ENCODE data around the gene MGLL.
A peak's percentile ranks its signal among the peaks of the same experiment; 100 is the strongest.

The MGLL gene

GRCh38 chr3:127822041-127822681, at the start of gene MGLL:
Gene MGLL, minus strand, starts transcription at chr3:127822515. Its CDS starts 197 bp downstream, at chr3:127822318.
- Mint-ChIP-seq H3K27ac (no peak within 1 kb of the TSS), H3K4me1 (peaks cover 15% of the 10 kb centered on the region), H3K4me3 (peak within 1 kb of the TSS; percentile 80), H3K36me3 (ENCODE audit: low read depth) (no peaks in the 10 kb centered on the region), H3K27me3 (peaks cover 60% of the 10 kb centered on the region), H3K9me3 (peaks cover 9% of the 10 kb centered on the region)
- ATAC-seq (no peak), DNase-seq (no peak)

- Mint-ChIP-seq H3K9me3 (no peaks in the 10 kb centered on the region), H3K36me3 (ENCODE audit: low read depth) (no peaks in the 10 kb centered on the region), H3K4me1 (peaks cover 28% of the 10 kb centered on the region), H3K4me3 (no peak overlapping the region), H3K27me3 (peaks cover 5% of the 10 kb centered on the region), H3K27ac (no peak overlapping the region)
- DNase-seq (no peak), ATAC-seq (no peak)
These were observed 47.8 kb upstream of the MGLL start for GRCh38 chr3:127870156-127870555.

- no peak overlapping the region for H3K27ac Mint-ChIP-seq
- DNase-seq: no peak
These were observed 45.7 kb upstream of the MGLL start for GRCh38 chr3:127867986-127868385.

GRCh38 chr3:127867412-127867811, 45.1 kb upstream of the MGLL start:
- no peak overlapping the region for H3K4me3 Mint-ChIP-seq
- no peaks in the 10 kb centered on the region for H3K36me3 Mint-ChIP-seq (ENCODE audit: low read depth)
- H3K27me3 Mint-ChIP-seq: peaks cover 5% of the 10 kb centered on the region
- H3K4me1 Mint-ChIP-seq: peaks cover 28% of the 10 kb centered on the region
- H3K9me3 Mint-ChIP-seq: no peaks in the 10 kb centered on the region
- DNase-seq: no peak
- ATAC-seq: no peak
- no peak overlapping the region for H3K27ac Mint-ChIP-seq

More at GRCh38 chr3:127867986-127868385, 45.7 kb upstream of the MGLL start:
- H3K9me3 Mint-ChIP-seq: no peaks in the 10 kb centered on the region
- H3K27me3 Mint-ChIP-seq: peaks cover 5% of the 10 kb centered on the region
- no peaks in the 10 kb centered on the region for H3K36me3 Mint-ChIP-seq (ENCODE audit: low read depth)
- H3K4me1 Mint-ChIP-seq: peaks cover 28% of the 10 kb centered on the region
- H3K4me3 Mint-ChIP-seq: no peak overlapping the region
- no peak for ATAC-seq

GRCh38 chr3:127865941-127866340, 43.6 kb upstream of the MGLL start:
- no peaks in the 10 kb centered on the region for H3K9me3 Mint-ChIP-seq
- ATAC-seq (peak; percentile 99), DNase-seq (peak; percentile 26)

GRCh38 chr3:127860211-127860696, 37.9 kb upstream of the MGLL start:
- H3K4me1 Mint-ChIP-seq: peaks cover 2% of the 10 kb centered on the region
- ATAC-seq (no peak), DNase-seq (no peak)
- no peak overlapping the region for H3K27ac Mint-ChIP-seq
- H3K27me3 Mint-ChIP-seq: peaks cover under 1% of the 10 kb centered on the region
- H3K4me3 Mint-ChIP-seq: no peak overlapping the region
- H3K36me3 Mint-ChIP-seq (ENCODE audit: low read depth): no peaks in the 10 kb centered on the region
- H3K9me3 Mint-ChIP-seq: no peaks in the 10 kb centered on the region

More at GRCh38 chr3:127865941-127866340, 43.6 kb upstream of the MGLL start:
- Mint-ChIP-seq H3K4me1 (peaks cover 28% of the 10 kb centered on the region), H3K4me3 (no peak overlapping the region), H3K27ac (peak overlapping the region; percentile 74), H3K27me3 (peaks cover 5% of the 10 kb centered on the region), H3K36me3 (ENCODE audit: low read depth) (no peaks in the 10 kb centered on the region)

- no peak overlapping the region for H3K4me3 Mint-ChIP-seq
- H3K9me3 Mint-ChIP-seq: no peaks in the 10 kb centered on the region
- H3K27me3 Mint-ChIP-seq: peaks cover 1% of the 10 kb centered on the region
- peaks cover 2% of the 10 kb centered on the region for H3K4me1 Mint-ChIP-seq
- no peak overlapping the region for H3K27ac Mint-ChIP-seq
- H3K36me3 Mint-ChIP-seq (ENCODE audit: low read depth): no peaks in the 10 kb centered on the region
- DNase-seq: no peak
- ATAC-seq: no peak
These were observed 37.4 kb upstream of the MGLL start for GRCh38 chr3:127859730-127860129.

GRCh38 chr3:127858937-127859336, 36.6 kb upstream of the MGLL start:
- H3K4me3 Mint-ChIP-seq: no peak overlapping the region
- H3K4me1 Mint-ChIP-seq: peaks cover 2% of the 10 kb centered on the region
- H3K27ac Mint-ChIP-seq: no peak overlapping the region
- H3K9me3 Mint-ChIP-seq: no peaks in the 10 kb centered on the region
- no peaks in the 10 kb centered on the region for H3K36me3 Mint-ChIP-seq (ENCODE audit: low read depth)
- DNase-seq (no peak), ATAC-seq (no peak)
- peaks cover 1% of the 10 kb centered on the region for H3K27me3 Mint-ChIP-seq

GRCh38 chr3:127858521-127858920, 36.2 kb upstream of the MGLL start:
- Mint-ChIP-seq H3K4me3 (no peak overlapping the region), H3K27ac (no peak overlapping the region), H3K27me3 (peaks cover 1% of the 10 kb centered on the region), H3K4me1 (peaks cover 2% of the 10 kb centered on the region), H3K36me3 (ENCODE audit: low read depth) (no peaks in the 10 kb centered on the region), H3K9me3 (no peaks in the 10 kb centered on the region)
- ATAC-seq (no peak), DNase-seq (no peak)

- no peak for DNase-seq
These were observed 35.0 kb upstream of the MGLL start for GRCh38 chr3:127857333-127857732.

GRCh38 chr3:127856801-127857200, 34.5 kb upstream of the MGLL start:
- ATAC-seq: no peak
- no peak overlapping the region for H3K27ac Mint-ChIP-seq
- H3K4me1 Mint-ChIP-seq: peaks cover 2% of the 10 kb centered on the region
- peaks cover 1% of the 10 kb centered on the region for H3K27me3 Mint-ChIP-seq
- H3K4me3 Mint-ChIP-seq: no peak overlapping the region
- no peaks in the 10 kb centered on the region for H3K36me3 Mint-ChIP-seq (ENCODE audit: low read depth)
- no peak for DNase-seq
- H3K9me3 Mint-ChIP-seq: no peaks in the 10 kb centered on the region

More at GRCh38 chr3:127857333-127857732, 35.0 kb upstream of the MGLL start:
- no peak overlapping the region for H3K4me3 Mint-ChIP-seq
- peaks cover 2% of the 10 kb centered on the region for H3K4me1 Mint-ChIP-seq
- H3K27ac Mint-ChIP-seq: no peak overlapping the region
- H3K36me3 Mint-ChIP-seq (ENCODE audit: low read depth): no peaks in the 10 kb centered on the region
- peaks cover 1% of the 10 kb centered on the region for H3K27me3 Mint-ChIP-seq
- H3K9me3 Mint-ChIP-seq: no peaks in the 10 kb centered on the region
- no peak for ATAC-seq

- no peak overlapping the region for H3K27ac Mint-ChIP-seq
- peaks cover 2% of the 10 kb centered on the region for H3K4me1 Mint-ChIP-seq
- peaks cover 1% of the 10 kb centered on the region for H3K27me3 Mint-ChIP-seq
- no peak overlapping the region for H3K4me3 Mint-ChIP-seq
- H3K36me3 Mint-ChIP-seq (ENCODE audit: low read depth): no peaks in the 10 kb centered on the region
- ATAC-seq: no peak
- no peak for DNase-seq
- no peaks in the 10 kb centered on the region for H3K9me3 Mint-ChIP-seq
These were observed 32.9 kb upstream of the MGLL start for GRCh38 chr3:127855246-127855645.

- no peaks in the 10 kb centered on the region for H3K9me3 Mint-ChIP-seq
- DNase-seq (no peak), ATAC-seq (no peak)
- no peak overlapping the region for H3K4me3 Mint-ChIP-seq
- H3K4me1 Mint-ChIP-seq: peaks cover 2% of the 10 kb centered on the region
- H3K36me3 Mint-ChIP-seq (ENCODE audit: low read depth): no peaks in the 10 kb centered on the region
- no peak overlapping the region for H3K27ac Mint-ChIP-seq
- H3K27me3 Mint-ChIP-seq: peaks cover 1% of the 10 kb centered on the region
These were observed 31.4 kb upstream of the MGLL start for GRCh38 chr3:127853681-127854080.

- Mint-ChIP-seq H3K27me3 (peaks cover 3% of the 10 kb centered on the region), H3K27ac (no peak overlapping the region), H3K4me1 (peaks cover 2% of the 10 kb centered on the region), H3K4me3 (no peak overlapping the region), H3K36me3 (ENCODE audit: low read depth) (no peaks in the 10 kb centered on the region), H3K9me3 (no peaks in the 10 kb centered on the region)
- no peak for DNase-seq
- no peak for ATAC-seq
These were observed 29.6 kb upstream of the MGLL start for GRCh38 chr3:127851899-127852298.

- peaks cover 2% of the 10 kb centered on the region for H3K27me3 Mint-ChIP-seq
These were observed 27.1 kb upstream of the MGLL start for GRCh38 chr3:127849368-127849767.

More at GRCh38 chr3:127849368-127849767, 27.1 kb upstream of the MGLL start:
- ATAC-seq: no peak
- no peaks in the 10 kb centered on the region for H3K36me3 Mint-ChIP-seq (ENCODE audit: low read depth)
- no peaks in the 10 kb centered on the region for H3K4me1 Mint-ChIP-seq
- H3K27ac Mint-ChIP-seq: no peak overlapping the region
- no peak overlapping the region for H3K4me3 Mint-ChIP-seq
- no peak for DNase-seq
- no peaks in the 10 kb centered on the region for H3K9me3 Mint-ChIP-seq

All from activated naive CD8-positive, alpha-beta T cell treated with anti-CD3 and anti-CD28 coated beads, Interleukin-2, amount 50 U/mL, for 24 hours (primary cell).